WTC11 (cell line): Measurements from ENCODE around the gene GRID2. TPM values are rescaled to one million over a fixed set of nuclear protein-coding genes. Genes with fewer than 3 reads are reported as not detected.

ENCODE experiments used
- ATAC-seq: fragments of 200-7000 bp; cut with Tn5 transposase; 2 replicates; pipeline ENCODE4 v1.10.0; 2021; ENCODE audit warnings: mild to moderate bottlenecking, moderate library complexity
- CTCF ChIA-PET: fragments of 300-600 bp; sonication (Branson Sonifier 250); formaldehyde crosslinking; loops from one replicate; lab custom pipeline; 2021; ENCODE audit warnings: antibody characterized with exemption; lab: Charles Lee
- POLR2A ChIA-PET: fragments of 350-600 bp; sonication (Branson Sonifier 250); formaldehyde crosslinking; loops from one replicate; lab custom pipeline; 2021; ENCODE audit warnings: antibody characterized with exemption; lab: Charles Lee
- DNase-seq: peaks from one replicate; pipeline ENCODE4 v3.0.0; 2021; ENCODE audit warnings: low spot score
- H3K27ac Mint-ChIP-seq: 2 replicates; pipeline ENCODE4 v1.8.0; 2021; ENCODE audit warnings: mixed read lengths
- H3K27me3 Mint-ChIP-seq: 2 replicates; pipeline ENCODE4 v1.8.0; 2021; ENCODE audit warnings: low read depth, mild to moderate bottlenecking, moderate library complexity, mixed read lengths
- H3K36me3 Mint-ChIP-seq: 2 replicates; pipeline ENCODE4 v1.8.0; 2021; ENCODE audit warnings: mixed read lengths
- H3K4me1 Mint-ChIP-seq: 2 replicates; pipeline ENCODE4 v1.8.0; 2022; ENCODE audit warnings: mixed read lengths
- H3K4me3 Mint-ChIP-seq: 2 replicates; pipeline ENCODE4 v1.8.0; 2021; ENCODE audit warnings: mild to moderate bottlenecking, moderate library complexity, mixed read lengths
- H3K9me3 Mint-ChIP-seq: 2 replicates; pipeline ENCODE4 v1.8.0; 2021; ENCODE audit warnings: mixed read lengths
- EMX1 ChIP-seq: fragments of 250-450 bp; sonication (Bioruptor Pico); IDR thresholded peaks from 2 replicates; pipeline ENCODE4 v1.8.0; 2021; ENCODE audit warnings: mild to moderate bottlenecking
- FOXJ3 ChIP-seq: sonication (generic); formaldehyde crosslinking; IDR thresholded peaks from 2 replicates; pipeline ENCODE4 v1.9.0; 2021; ENCODE audit warnings: missing genetic modification reagents, mild to moderate bottlenecking, borderline replicate concordance
- MYBL2 ChIP-seq: sonication (generic); formaldehyde crosslinking; IDR thresholded peaks from 2 replicates; pipeline ENCODE4 v1.8.1; 2023; ENCODE audit warnings: mild to moderate bottlenecking, moderate library complexity, missing genetic modification reagents
- NFE2L1 ChIP-seq: sonication (generic); formaldehyde crosslinking; IDR thresholded peaks from 2 replicates; pipeline ENCODE4 v1.8.1; 2023; ENCODE audit warnings: missing genetic modification reagents
- NR1H2 ChIP-seq: sonication (generic); formaldehyde crosslinking; IDR thresholded peaks from 2 replicates; pipeline ENCODE4 v1.9.0; 2021; ENCODE audit warnings: mild to moderate bottlenecking, moderate library complexity, missing genetic modification reagents
- OVOL2 ChIP-seq: fragments of 250-450 bp; sonication (Bioruptor Pico); IDR thresholded peaks from 2 replicates; pipeline ENCODE4 v1.9.0; 2021; ENCODE audit warnings: mild to moderate bottlenecking, borderline replicate concordance
- PRRX2 ChIP-seq: fragments of 250-450 bp; sonication (Bioruptor Pico); IDR thresholded peaks from 2 replicates; pipeline ENCODE4 v1.8.0; 2021; ENCODE audit warnings: mild to moderate bottlenecking
- RELA ChIP-seq: sonication (generic); formaldehyde crosslinking; IDR thresholded peaks from 2 replicates; pipeline ENCODE4 v1.8.1; 2022; ENCODE audit warnings: missing genetic modification reagents, mild to moderate bottlenecking, borderline replicate concordance
- SMAD3 ChIP-seq: sonication (generic); formaldehyde crosslinking; IDR thresholded peaks from 2 replicates; pipeline ENCODE4 v1.8.0; 2022; ENCODE audit warnings: missing genetic modification reagents, mild to moderate bottlenecking, borderline replicate concordance
- total RNA-seq: library from RNA; stranded (reverse); gene quantifications from 3 replicates; pipeline ENCODE4 v1.2.3, GENCODE V29; 2021
- TF ChIP-seq, protein P1 (sequence below): sonication (generic); formaldehyde crosslinking; IDR thresholded peaks from 2 replicates; pipeline ENCODE4 v1.8.0; 2023; ENCODE audit warnings: missing genetic modification reagents, mild to moderate bottlenecking, borderline replicate concordance
- TF ChIP-seq, protein P2 (sequence below): sonication (generic); formaldehyde crosslinking; IDR thresholded peaks from 2 replicates; pipeline ENCODE4 v1.8.0; 2022; ENCODE audit warnings: missing genetic modification reagents
- TF ChIP-seq, protein P3 (sequence below): sonication (generic); formaldehyde crosslinking; IDR thresholded peaks from 2 replicates; pipeline ENCODE4 v1.8.1; 2023; ENCODE audit warnings: mild to moderate bottlenecking, missing genetic modification reagents, borderline replicate concordance
- TF ChIP-seq, protein P4 (sequence below): sonication (generic); formaldehyde crosslinking; IDR thresholded peaks from 2 replicates; pipeline ENCODE4 v1.8.1; 2023; ENCODE audit warnings: mild to moderate bottlenecking, missing genetic modification reagents, moderate library complexity
- TF ChIP-seq, protein P5 (sequence below): sonication (generic); formaldehyde crosslinking; IDR thresholded peaks from 2 replicates; pipeline ENCODE4 v1.8.1; 2023; ENCODE audit warnings: mild to moderate bottlenecking, moderate library complexity, missing genetic modification reagents
- TF ChIP-seq, protein P6 (sequence below): sonication (generic); formaldehyde crosslinking; IDR thresholded peaks from 2 replicates; pipeline ENCODE4 v1.8.0; 2023; ENCODE audit warnings: mild to moderate bottlenecking, missing genetic modification reagents
- TF ChIP-seq, protein P7 (sequence below): sonication (generic); formaldehyde crosslinking; conservative IDR thresholded peaks from 2 replicates; pipeline ENCODE4 v1.8.1; 2022; ENCODE audit warnings: mild to moderate bottlenecking, missing genetic modification reagents

Gene GRID2
- total RNA-seq, 1 experiment from 2014 or later = 26.8 TPM

DNA sequence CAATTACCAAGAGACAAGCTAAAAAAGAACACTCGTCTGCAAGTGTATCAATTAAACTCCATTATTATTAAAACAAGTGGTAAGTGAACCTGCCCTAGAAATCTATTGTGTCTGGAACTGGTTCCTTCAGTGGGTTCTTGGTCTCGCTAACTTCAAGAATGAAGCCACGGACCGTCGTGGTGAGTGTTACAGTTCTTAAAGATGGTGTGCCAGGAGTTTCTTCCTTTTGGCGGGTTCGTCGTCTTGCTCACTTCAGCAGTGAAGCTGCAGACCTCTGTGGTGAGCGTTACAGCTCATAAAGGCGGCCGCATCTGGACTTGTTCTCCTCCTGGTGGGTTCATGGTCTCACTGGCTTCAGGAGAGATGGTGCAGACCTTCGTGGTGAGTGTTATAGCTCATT lies 231.8 kb downstream of the GRID2 start:
- Mint-ChIP-seq H3K9me3 (peaks cover 32% of the 10 kb centered on the region), H3K36me3 (peaks cover 47% of the 10 kb centered on the region), H3K4me3 (no peak overlapping the region), H3K4me1 (peaks cover 2% of the 10 kb centered on the region), H3K27ac (peak overlapping the region; percentile 72), H3K27me3 (no peaks in the 10 kb centered on the region)
- CTCF ChIA-PET = no interaction called here
- no peak; the same call in 1 of the 2 replicates for ATAC-seq
- POLR2A ChIA-PET = no interaction called here
- TF ChIP-seq SMAD3 (CRISPR knock-in tag) = no peak
- DNase-seq = no peak

DNA sequence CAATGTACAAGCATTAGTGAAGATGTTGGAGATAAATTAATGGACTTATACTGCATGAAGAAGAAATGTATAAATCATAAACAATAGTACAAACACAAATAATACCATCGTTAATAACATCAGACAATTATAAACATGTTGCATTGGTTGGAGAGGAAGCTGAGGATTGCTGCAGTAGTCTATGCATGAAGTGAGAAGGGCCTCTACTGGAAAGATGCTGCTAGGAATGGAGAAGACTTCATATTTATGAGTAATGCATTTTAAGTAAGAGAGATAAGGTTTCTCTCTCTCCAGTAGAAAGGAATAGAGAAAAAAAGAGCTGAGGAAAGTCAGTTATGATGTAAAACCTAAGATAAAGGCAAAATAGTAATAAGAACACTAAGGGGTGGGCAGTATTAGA lies 247.8 kb downstream of the GRID2 start:
- Mint-ChIP-seq H3K27me3 (no peaks in the 10 kb centered on the region), H3K4me3 (no peak overlapping the region), H3K9me3 (no peaks in the 10 kb centered on the region), H3K4me1 (peaks cover 53% of the 10 kb centered on the region), H3K27ac (peak overlapping the region; percentile 35; the same call in 1 of the 2 replicates), H3K36me3 (no peaks in the 10 kb centered on the region)
- POLR2A ChIA-PET = no interaction called here
- CTCF ChIA-PET = interaction anchor here (0.6 kb wide), 1 partner anchor 8 kb away, joined by 3 read pairs; no protein-coding TSS in a partner anchor
- DNase-seq (no peak), ATAC-seq (no peak)
- TF ChIP-seq FOXJ3 (CRISPR knock-in tag) (no peak), NFE2L1 (CRISPR knock-in tag) (no peak), RELA (CRISPR knock-in tag) (no peak), NR1H2 (CRISPR knock-in tag) (no peak), PRRX2 (CRISPR knock-in tag) (no peak), EMX1 (CRISPR knock-in tag) (no peak), OVOL2 (CRISPR knock-in tag) (no peak), MYBL2 (CRISPR knock-in tag) (no peak)
- TF ChIP-seq, protein P1, sequence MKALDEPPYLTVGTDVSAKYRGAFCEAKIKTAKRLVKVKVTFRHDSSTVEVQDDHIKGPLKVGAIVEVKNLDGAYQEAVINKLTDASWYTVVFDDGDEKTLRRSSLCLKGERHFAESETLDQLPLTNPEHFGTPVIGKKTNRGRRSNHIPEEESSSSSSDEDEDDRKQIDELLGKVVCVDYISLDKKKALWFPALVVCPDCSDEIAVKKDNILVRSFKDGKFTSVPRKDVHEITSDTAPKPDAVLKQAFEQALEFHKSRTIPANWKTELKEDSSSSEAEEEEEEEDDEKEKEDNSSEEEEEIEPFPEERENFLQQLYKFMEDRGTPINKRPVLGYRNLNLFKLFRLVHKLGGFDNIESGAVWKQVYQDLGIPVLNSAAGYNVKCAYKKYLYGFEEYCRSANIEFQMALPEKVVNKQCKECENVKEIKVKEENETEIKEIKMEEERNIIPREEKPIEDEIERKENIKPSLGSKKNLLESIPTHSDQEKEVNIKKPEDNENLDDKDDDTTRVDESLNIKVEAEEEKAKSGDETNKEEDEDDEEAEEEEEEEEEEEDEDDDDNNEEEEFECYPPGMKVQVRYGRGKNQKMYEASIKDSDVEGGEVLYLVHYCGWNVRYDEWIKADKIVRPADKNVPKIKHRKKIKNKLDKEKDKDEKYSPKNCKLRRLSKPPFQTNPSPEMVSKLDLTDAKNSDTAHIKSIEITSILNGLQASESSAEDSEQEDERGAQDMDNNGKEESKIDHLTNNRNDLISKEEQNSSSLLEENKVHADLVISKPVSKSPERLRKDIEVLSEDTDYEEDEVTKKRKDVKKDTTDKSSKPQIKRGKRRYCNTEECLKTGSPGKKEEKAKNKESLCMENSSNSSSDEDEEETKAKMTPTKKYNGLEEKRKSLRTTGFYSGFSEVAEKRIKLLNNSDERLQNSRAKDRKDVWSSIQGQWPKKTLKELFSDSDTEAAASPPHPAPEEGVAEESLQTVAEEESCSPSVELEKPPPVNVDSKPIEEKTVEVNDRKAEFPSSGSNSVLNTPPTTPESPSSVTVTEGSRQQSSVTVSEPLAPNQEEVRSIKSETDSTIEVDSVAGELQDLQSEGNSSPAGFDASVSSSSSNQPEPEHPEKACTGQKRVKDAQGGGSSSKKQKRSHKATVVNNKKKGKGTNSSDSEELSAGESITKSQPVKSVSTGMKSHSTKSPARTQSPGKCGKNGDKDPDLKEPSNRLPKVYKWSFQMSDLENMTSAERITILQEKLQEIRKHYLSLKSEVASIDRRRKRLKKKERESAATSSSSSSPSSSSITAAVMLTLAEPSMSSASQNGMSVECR = no peak
- TF ChIP-seq, protein P2, sequence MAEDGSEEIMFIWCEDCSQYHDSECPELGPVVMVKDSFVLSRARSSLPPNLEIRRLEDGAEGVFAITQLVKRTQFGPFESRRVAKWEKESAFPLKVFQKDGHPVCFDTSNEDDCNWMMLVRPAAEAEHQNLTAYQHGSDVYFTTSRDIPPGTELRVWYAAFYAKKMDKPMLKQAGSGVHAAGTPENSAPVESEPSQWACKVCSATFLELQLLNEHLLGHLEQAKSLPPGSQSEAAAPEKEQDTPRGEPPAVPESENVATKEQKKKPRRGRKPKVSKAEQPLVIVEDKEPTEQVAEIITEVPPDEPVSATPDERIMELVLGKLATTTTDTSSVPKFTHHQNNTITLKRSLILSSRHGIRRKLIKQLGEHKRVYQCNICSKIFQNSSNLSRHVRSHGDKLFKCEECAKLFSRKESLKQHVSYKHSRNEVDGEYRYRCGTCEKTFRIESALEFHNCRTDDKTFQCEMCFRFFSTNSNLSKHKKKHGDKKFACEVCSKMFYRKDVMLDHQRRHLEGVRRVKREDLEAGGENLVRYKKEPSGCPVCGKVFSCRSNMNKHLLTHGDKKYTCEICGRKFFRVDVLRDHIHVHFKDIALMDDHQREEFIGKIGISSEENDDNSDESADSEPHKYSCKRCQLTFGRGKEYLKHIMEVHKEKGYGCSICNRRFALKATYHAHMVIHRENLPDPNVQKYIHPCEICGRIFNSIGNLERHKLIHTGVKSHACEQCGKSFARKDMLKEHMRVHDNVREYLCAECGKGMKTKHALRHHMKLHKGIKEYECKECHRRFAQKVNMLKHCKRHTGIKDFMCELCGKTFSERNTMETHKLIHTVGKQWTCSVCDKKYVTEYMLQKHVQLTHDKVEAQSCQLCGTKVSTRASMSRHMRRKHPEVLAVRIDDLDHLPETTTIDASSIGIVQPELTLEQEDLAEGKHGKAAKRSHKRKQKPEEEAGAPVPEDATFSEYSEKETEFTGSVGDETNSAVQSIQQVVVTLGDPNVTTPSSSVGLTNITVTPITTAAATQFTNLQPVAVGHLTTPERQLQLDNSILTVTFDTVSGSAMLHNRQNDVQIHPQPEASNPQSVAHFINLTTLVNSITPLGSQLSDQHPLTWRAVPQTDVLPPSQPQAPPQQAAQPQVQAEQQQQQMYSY (CRISPR knock-in tag) = no peak
- TF ChIP-seq, protein P3, sequence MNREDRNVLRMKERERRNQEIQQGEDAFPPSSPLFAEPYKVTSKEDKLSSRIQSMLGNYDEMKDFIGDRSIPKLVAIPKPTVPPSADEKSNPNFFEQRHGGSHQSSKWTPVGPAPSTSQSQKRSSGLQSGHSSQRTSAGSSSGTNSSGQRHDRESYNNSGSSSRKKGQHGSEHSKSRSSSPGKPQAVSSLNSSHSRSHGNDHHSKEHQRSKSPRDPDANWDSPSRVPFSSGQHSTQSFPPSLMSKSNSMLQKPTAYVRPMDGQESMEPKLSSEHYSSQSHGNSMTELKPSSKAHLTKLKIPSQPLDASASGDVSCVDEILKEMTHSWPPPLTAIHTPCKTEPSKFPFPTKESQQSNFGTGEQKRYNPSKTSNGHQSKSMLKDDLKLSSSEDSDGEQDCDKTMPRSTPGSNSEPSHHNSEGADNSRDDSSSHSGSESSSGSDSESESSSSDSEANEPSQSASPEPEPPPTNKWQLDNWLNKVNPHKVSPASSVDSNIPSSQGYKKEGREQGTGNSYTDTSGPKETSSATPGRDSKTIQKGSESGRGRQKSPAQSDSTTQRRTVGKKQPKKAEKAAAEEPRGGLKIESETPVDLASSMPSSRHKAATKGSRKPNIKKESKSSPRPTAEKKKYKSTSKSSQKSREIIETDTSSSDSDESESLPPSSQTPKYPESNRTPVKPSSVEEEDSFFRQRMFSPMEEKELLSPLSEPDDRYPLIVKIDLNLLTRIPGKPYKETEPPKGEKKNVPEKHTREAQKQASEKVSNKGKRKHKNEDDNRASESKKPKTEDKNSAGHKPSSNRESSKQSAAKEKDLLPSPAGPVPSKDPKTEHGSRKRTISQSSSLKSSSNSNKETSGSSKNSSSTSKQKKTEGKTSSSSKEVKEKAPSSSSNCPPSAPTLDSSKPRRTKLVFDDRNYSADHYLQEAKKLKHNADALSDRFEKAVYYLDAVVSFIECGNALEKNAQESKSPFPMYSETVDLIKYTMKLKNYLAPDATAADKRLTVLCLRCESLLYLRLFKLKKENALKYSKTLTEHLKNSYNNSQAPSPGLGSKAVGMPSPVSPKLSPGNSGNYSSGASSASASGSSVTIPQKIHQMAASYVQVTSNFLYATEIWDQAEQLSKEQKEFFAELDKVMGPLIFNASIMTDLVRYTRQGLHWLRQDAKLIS (CRISPR knock-in tag) = no peak
- TF ChIP-seq, protein P4, sequence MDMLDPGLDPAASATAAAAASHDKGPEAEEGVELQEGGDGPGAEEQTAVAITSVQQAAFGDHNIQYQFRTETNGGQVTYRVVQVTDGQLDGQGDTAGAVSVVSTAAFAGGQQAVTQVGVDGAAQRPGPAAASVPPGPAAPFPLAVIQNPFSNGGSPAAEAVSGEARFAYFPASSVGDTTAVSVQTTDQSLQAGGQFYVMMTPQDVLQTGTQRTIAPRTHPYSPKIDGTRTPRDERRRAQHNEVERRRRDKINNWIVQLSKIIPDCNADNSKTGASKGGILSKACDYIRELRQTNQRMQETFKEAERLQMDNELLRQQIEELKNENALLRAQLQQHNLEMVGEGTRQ (CRISPR knock-in tag) = no peak
- TF ChIP-seq, protein P5, sequence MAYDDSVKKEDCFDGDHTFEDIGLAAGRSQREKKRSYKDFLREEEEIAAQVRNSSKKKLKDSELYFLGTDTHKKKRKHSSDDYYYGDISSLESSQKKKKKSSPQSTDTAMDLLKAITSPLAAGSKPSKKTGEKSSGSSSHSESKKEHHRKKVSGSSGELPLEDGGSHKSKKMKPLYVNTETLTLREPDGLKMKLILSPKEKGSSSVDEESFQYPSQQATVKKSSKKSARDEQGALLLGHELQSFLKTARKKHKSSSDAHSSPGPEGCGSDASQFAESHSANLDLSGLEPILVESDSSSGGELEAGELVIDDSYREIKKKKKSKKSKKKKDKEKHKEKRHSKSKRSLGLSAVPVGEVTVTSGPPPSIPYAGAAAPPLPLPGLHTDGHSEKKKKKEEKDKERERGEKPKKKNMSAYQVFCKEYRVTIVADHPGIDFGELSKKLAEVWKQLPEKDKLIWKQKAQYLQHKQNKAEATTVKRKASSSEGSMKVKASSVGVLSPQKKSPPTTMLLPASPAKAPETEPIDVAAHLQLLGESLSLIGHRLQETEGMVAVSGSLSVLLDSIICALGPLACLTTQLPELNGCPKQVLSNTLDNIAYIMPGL (CRISPR knock-in tag) = no peak
- TF ChIP-seq, protein P6, sequence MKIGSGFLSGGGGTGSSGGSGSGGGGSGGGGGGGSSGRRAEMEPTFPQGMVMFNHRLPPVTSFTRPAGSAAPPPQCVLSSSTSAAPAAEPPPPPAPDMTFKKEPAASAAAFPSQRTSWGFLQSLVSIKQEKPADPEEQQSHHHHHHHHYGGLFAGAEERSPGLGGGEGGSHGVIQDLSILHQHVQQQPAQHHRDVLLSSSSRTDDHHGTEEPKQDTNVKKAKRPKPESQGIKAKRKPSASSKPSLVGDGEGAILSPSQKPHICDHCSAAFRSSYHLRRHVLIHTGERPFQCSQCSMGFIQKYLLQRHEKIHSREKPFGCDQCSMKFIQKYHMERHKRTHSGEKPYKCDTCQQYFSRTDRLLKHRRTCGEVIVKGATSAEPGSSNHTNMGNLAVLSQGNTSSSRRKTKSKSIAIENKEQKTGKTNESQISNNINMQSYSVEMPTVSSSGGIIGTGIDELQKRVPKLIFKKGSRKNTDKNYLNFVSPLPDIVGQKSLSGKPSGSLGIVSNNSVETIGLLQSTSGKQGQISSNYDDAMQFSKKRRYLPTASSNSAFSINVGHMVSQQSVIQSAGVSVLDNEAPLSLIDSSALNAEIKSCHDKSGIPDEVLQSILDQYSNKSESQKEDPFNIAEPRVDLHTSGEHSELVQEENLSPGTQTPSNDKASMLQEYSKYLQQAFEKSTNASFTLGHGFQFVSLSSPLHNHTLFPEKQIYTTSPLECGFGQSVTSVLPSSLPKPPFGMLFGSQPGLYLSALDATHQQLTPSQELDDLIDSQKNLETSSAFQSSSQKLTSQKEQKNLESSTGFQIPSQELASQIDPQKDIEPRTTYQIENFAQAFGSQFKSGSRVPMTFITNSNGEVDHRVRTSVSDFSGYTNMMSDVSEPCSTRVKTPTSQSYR = no peak
- TF ChIP-seq, protein P7, sequence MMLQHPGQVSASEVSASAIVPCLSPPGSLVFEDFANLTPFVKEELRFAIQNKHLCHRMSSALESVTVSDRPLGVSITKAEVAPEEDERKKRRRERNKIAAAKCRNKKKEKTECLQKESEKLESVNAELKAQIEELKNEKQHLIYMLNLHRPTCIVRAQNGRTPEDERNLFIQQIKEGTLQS (CRISPR knock-in tag) = no peak
